HepG2 (cell line): ENCODE results near the gene MAP3K20. TPM values are rescaled to one million over a fixed set of nuclear protein-coding genes. Genes with fewer than 3 reads are reported as not detected.

Source experiments
- ATF6 ChIP-seq: sonication (generic); formaldehyde crosslinking; conservative IDR thresholded peaks from 2 replicates; pipeline ENCODE4 v1.4.0; 2020; ENCODE audit warnings: missing genetic modification reagents
- CC2D1A ChIP-seq: sonication (generic); formaldehyde crosslinking; IDR thresholded peaks from 2 replicates; pipeline ENCODE4 v1.8.1; 2023; ENCODE audit warnings: mild to moderate bottlenecking, missing genetic modification reagents
- HES4 ChIP-seq: sonication (generic); formaldehyde crosslinking; IDR thresholded peaks from 2 replicates; pipeline ENCODE4 v1.9.0; 2021; ENCODE audit warnings: mild to moderate bottlenecking, missing genetic modification reagents, borderline replicate concordance
- KAT2B ChIP-seq: fragments of 150-350 bp; IDR thresholded peaks from 2 replicates; pipeline ENCODE4 v1.6.1; 2014; ENCODE audit warnings: low read depth, low read length, borderline replicate concordance
- KMT2A ChIP-seq: sonication (generic); formaldehyde crosslinking; IDR thresholded peaks from 2 replicates; pipeline ENCODE4 v1.4.0; 2020; ENCODE audit warnings: missing genetic modification reagents
- MZF1 ChIP-seq: sonication (generic); formaldehyde crosslinking; IDR thresholded peaks from 2 replicates; pipeline ENCODE4 v1.8.1; 2023; ENCODE audit warnings: mild to moderate bottlenecking, missing genetic modification reagents, borderline replicate concordance
- NFIC ChIP-seq: IDR thresholded peaks from 2 replicates; pipeline ENCODE4 v1.6.1; 2012; ENCODE audit warnings: mild to moderate bottlenecking, low read length, inconsistent platforms
- NR2F1 ChIP-seq, 2 experiments: fragments of 450-650 bp in 1 of 2; formaldehyde crosslinking in 1 of 2; IDR thresholded peaks; 2 replicates each; pipeline versions ENCODE4 v1.5.0 to v1.6.1; 2016 to 2020; ENCODE audit warnings: mild to moderate bottlenecking in 1 of 2, missing compliant biosample characterization in 1 of 2, missing genetic modification reagents in 1 of 2, moderate library complexity in 1 of 2
- POLR2AphosphoS5 ChIP-seq: IDR thresholded peaks from 2 replicates; pipeline ENCODE4 v1.6.1; 2012; ENCODE audit warnings: low read depth, low read length
- PTBP1 ChIP-seq: fragments of 200-400 bp; formaldehyde crosslinking; IDR thresholded peaks from 2 replicates; pipeline ENCODE4 v1.6.1; 2018; ENCODE audit warnings: low read length, low read depth; ENCODE audit not compliant: poor library complexity, severe bottlenecking
- SAFB2 ChIP-seq: sonication (generic); formaldehyde crosslinking; IDR thresholded peaks from 2 replicates; pipeline ENCODE4 v1.5.1; 2020; ENCODE audit warnings: missing genetic modification reagents, low read depth, mild to moderate bottlenecking, borderline replicate concordance
- ZBTB43 ChIP-seq: sonication (generic); formaldehyde crosslinking; conservative IDR thresholded peaks from 2 replicates; pipeline ENCODE4 v1.4.0; 2020; ENCODE audit warnings: missing genetic modification reagents
- ZNF354B ChIP-seq: sonication (generic); formaldehyde crosslinking; IDR thresholded peaks from 2 replicates; pipeline ENCODE4 v1.8.0; 2022; ENCODE audit warnings: mild to moderate bottlenecking, missing genetic modification reagents
- ZNF431 ChIP-seq: sonication (generic); formaldehyde crosslinking; IDR thresholded peaks from 2 replicates; pipeline ENCODE4 v1.9.0; 2022; ENCODE audit warnings: missing genetic modification reagents, low read depth, mild to moderate bottlenecking, borderline replicate concordance
- ZNF558 ChIP-seq: sonication (generic); formaldehyde crosslinking; IDR thresholded peaks from 2 replicates; pipeline ENCODE4 v1.9.0; 2022; ENCODE audit warnings: mild to moderate bottlenecking, missing genetic modification reagents, borderline replicate concordance
- ZNF674 ChIP-seq: sonication (generic); formaldehyde crosslinking; IDR thresholded peaks from 2 replicates; pipeline ENCODE4 v1.5.0; 2020; ENCODE audit warnings: low read depth, mild to moderate bottlenecking, missing genetic modification reagents
- ZNF839 ChIP-seq: sonication (generic); formaldehyde crosslinking; IDR thresholded peaks from 2 replicates; pipeline ENCODE4 v1.4.0; 2020; ENCODE audit warnings: missing genetic modification reagents, mild to moderate bottlenecking, borderline replicate concordance
- ZSCAN22 ChIP-seq: sonication (generic); formaldehyde crosslinking; IDR thresholded peaks from 2 replicates; pipeline ENCODE4 v1.4.0; 2020; ENCODE audit warnings: mild to moderate bottlenecking, missing genetic modification reagents
- polyA plus RNA-seq, 8 experiments: library from polyadenylated mRNA; depleted of rRNA in 3 of 8; stranded (reverse) in 7 of 8; unstranded in 1 of 8; fragments of >200 nt; fragmentation: Illumina TruSeq in 4 of 8; extraction: Trizol in 4 of 8; gene quantifications; 2 replicates each; pipeline versions ENCODE4 v1.2.1 to v1.2.3, GENCODE V29; 2011 to 2016; ENCODE audit warnings: low read depth in 4 of 8, missing spikeins in 1 of 8, mixed read lengths in 1 of 8; ENCODE audit not compliant: insufficient read depth in 1 of 8
- total RNA-seq, 5 experiments: library from RNA; depleted of rRNA; stranded (reverse); fragments of >200 nt; fragmentation: Illumina TruSeq; extraction: Trizol; gene quantifications; 2 replicates each; pipeline ENCODE4 v1.2.3, GENCODE V29; 2016; ENCODE audit warnings: low read depth in 1 of 5
- TF ChIP-seq, protein P1 (sequence below): sonication (generic); formaldehyde crosslinking; IDR thresholded peaks from 2 replicates; pipeline ENCODE4 v1.4.0; 2020; ENCODE audit warnings: mild to moderate bottlenecking, missing genetic modification reagents
- TF ChIP-seq, protein P2 (sequence below): sonication (generic); formaldehyde crosslinking; conservative IDR thresholded peaks from 2 replicates; pipeline ENCODE4 v1.5.0; 2020; ENCODE audit warnings: missing genetic modification reagents
- TF ChIP-seq, protein P3 (sequence below): sonication (generic); formaldehyde crosslinking; IDR thresholded peaks from 2 replicates; pipeline ENCODE4 v1.4.0; 2020; ENCODE audit warnings: missing genetic modification reagents

Gene MAP3K20
- total and polyA plus RNA-seq, 2 of the 13 experiments (the other 11 are each of a cell fraction or from before 2014, with no cell fraction given) = 5.2 to 13.5 TPM

- TF ChIP-seq, protein P1, sequence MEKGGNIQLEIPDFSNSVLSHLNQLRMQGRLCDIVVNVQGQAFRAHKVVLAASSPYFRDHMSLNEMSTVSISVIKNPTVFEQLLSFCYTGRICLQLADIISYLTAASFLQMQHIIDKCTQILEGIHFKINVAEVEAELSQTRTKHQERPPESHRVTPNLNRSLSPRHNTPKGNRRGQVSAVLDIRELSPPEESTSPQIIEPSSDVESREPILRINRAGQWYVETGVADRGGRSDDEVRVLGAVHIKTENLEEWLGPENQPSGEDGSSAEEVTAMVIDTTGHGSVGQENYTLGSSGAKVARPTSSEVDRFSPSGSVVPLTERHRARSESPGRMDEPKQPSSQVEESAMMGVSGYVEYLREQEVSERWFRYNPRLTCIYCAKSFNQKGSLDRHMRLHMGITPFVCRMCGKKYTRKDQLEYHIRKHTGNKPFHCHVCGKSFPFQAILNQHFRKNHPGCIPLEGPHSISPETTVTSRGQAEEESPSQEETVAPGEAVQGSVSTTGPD (CRISPR knock-in tag) = no peak
- TF ChIP-seq, protein P2, sequence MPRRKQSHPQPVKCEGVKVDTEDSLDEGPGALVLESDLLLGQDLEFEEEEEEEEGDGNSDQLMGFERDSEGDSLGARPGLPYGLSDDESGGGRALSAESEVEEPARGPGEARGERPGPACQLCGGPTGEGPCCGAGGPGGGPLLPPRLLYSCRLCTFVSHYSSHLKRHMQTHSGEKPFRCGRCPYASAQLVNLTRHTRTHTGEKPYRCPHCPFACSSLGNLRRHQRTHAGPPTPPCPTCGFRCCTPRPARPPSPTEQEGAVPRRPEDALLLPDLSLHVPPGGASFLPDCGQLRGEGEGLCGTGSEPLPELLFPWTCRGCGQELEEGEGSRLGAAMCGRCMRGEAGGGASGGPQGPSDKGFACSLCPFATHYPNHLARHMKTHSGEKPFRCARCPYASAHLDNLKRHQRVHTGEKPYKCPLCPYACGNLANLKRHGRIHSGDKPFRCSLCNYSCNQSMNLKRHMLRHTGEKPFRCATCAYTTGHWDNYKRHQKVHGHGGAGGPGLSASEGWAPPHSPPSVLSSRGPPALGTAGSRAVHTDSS (CRISPR knock-in tag) = 0 out of 2 replicates have a peak, but pooled peaks have one; percentile 27
- TF ChIP-seq SAFB2 (CRISPR knock-in tag) (0 out of 2 replicates have a peak, but pooled peaks have one; percentile 40), ZSCAN22 (no peak), NR2F1 (CRISPR knock-in tag; IDR thresholded peaks at IDR 0.05) (no peak), ZBTB43 (CRISPR knock-in tag) (no peak), ZNF558 (CRISPR knock-in tag) (no peak), CC2D1A (CRISPR knock-in tag) (no peak), ZNF431 (CRISPR knock-in tag) (peak; percentile 68; the same call in 1 of the 2 replicates), ZNF674 (CRISPR knock-in tag) (0 out of 2 replicates have a peak, but pooled peaks have one; percentile 5), PTBP1 (no peak), ZNF354B (CRISPR knock-in tag) (0 out of 2 replicates have a peak, but pooled peaks have one; percentile 6), NFIC (no peak), HES4 (CRISPR knock-in tag) (no peak), ZNF839 (CRISPR knock-in tag) (peak; percentile 57; the same call in 1 of the 2 replicates), KAT2B (no peak), POLR2AphosphoS5 (no peak), KMT2A (no peak), ATF6 (CRISPR knock-in tag) (no peak), MZF1 (no peak)
- TF ChIP-seq, protein P3, sequence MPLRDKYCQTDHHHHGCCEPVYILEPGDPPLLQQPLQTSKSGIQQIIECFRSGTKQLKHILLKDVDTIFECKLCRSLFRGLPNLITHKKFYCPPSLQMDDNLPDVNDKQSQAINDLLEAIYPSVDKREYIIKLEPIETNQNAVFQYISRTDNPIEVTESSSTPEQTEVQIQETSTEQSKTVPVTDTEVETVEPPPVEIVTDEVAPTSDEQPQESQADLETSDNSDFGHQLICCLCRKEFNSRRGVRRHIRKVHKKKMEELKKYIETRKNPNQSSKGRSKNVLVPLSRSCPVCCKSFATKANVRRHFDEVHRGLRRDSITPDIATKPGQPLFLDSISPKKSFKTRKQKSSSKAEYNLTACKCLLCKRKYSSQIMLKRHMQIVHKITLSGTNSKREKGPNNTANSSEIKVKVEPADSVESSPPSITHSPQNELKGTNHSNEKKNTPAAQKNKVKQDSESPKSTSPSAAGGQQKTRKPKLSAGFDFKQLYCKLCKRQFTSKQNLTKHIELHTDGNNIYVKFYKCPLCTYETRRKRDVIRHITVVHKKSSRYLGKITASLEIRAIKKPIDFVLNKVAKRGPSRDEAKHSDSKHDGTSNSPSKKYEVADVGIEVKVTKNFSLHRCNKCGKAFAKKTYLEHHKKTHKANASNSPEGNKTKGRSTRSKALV (CRISPR knock-in tag) = 0 out of 2 replicates have a peak, but pooled peaks have one; percentile 61
Measured at GRCh38 chr2:173075056-173075780, 428 bp upstream of the MAP3K20 start (continued).
